GM21717 (cell line): ENCODE measurements around the gene MIA2.

ENCODE experiments used
- ATAC-seq: cut with Tn5 transposase; IDR thresholded peaks from one replicate; pipeline ENCODE4 v1.9.1; 2021; ENCODE audit warnings: mild to moderate bottlenecking, moderate library complexity; ENCODE audit not compliant: unreplicated experiment

MIA2 gene

DNA sequence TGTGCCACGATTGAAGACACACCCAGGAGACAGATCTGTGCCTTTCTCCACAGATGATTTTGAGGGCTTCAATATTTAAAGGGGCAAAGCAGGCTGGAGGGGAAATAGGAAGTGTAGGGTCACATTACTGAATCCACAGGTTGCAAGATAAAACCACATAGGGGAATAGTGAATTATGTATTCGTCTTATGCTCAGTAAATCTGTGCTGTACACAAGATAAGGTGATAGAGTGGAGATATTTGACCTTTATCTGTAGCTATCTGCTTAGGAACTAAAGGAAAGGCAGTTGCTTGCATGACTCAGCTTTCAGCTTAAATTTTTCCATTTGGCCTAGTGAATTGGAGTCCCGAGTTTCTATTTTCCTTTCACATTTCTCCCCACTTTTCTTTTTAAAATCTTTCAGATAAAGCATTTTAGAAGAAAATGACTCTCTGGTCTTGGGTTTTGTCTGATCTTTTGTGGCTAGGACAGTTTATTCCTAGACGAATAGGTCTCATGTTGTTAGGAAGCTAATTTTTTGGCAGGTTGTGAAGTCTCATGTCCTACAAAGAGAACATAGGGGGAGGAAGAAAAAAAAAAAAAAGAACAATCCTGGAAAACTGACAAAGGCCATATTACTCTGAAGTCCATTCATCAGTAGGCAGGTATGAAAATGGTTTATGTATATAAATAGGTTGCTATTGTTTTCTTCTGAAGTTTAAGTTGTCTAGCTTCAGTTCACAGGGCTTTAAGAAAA lies 143.1 kb downstream of the MIA2 start:
- ATAC-seq = no peak

DNA sequence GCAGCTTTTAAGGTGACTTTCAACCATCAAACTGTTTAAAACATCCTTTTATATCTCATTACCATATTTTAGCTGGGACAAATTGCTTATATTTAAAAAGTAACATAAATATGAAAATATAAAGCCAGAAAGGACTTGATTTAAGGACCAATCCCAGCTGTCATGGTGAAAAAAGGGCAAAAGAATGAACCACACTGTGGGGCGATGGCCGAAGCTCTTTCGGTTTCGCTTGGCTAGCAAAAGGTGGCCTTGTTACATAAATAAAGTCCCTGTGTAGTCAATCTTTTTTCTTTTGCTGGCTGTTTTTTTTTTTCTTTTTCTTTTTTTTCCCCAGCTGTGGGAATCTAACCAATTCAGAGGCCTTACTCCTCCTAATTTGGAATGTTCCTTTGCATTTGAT lies 147.7 kb downstream of the MIA2 start:
- no peak for ATAC-seq

DNA sequence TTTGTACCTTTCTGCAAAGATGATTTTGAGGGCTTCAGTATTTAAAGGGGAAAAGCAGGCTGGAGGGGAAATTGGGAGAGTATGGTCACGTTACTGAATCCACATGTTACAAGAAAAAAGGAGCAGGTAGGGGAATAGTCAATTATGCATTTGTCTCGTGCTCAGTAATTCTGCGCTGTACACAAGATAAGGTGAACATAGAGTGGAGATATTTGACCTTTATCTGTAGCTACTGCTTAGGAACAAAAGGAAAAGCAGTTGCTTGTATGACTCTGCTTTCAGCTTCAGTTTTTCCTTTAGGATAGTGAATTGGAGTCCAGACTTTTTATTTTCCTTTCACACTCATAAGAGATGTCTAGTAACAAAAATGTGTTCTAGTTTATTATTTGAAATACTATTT lies 148.7 kb downstream of the MIA2 start:
- ATAC-seq = no peak

GRCh38 chr14:39383026-39383660 lies 149.4 kb downstream of the MIA2 start:
- no peak for ATAC-seq

DNA sequence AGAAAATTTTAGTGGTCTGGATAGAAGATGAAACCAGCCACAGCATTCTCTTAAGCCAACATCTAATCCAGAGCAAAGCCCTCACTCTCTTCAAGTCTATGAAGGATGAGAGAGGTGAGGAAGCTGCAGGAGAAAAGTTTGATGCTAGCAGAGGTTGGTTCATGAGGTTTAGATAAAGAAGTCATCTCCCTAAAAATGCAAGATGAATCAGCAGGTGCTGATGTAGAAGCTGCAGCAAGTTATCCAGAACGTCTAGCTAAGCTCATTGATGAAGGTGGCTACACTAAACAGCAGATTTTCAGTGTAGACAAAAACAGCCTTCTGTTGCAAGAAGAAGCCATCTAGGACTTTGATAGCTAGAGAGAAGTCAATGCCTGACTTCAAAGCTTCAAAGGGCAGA lies 150.0 kb downstream of the MIA2 start:
- ATAC-seq = no peak

DNA sequence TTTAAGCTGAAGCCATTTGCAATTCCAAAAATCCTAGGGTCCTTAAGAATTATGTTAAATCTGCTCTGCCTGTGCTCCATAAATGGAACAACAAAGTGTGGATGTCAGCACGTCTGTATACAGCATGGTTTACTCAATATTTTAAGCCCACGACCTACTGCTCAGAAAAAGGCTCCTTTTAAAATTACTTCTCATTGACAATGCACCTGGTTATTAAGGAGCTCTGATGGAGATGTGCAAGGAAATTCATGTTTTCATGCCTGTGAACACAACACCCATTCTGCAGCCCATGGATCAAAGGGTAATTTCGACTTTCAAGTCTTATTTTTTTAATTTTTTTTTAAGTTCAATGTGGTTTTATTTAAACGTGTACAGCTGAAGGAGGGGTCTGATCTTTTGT lies 150.5 kb downstream of the MIA2 start:
- no peak for ATAC-seq

- no peak for ATAC-seq
Observed at GRCh38 chr14:39393289-39393688, 159.6 kb downstream of the MIA2 start.

DNA sequence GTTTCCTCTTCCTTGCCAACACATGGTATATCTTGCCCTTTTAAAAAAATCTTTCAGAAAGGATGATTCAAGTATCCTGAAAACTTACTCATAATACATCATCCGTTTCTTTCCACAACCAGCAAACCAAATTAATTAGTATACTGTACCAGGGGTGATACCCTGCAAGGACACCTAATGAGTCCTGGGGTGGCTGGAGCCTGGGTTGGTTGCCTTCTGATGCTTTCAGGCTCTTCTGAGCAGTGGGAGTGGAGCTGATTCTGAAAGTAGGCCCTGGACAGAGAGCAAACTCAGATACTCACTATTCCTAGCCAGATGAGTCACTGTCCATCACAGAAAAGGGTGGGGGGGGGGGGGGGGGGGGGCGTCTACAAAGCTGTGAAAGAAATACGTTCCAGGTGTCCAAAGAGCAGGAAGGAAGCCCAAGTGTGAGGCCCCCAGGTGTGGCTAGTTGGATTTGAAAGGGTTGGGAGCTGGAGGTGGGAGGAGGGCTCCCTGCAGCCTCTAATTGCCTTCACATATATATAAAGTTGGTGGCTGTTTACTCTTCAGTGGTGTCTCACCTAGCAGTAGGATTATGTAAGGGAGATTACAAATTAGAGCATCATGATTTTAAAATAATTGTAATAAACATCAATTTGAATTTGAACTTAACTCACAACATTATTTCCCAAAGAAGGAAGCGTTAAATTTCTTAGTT lies 162.0 kb downstream of the MIA2 start:
- ATAC-seq = no peak

GRCh38 chr14:39396448-39396847 lies 162.7 kb downstream of the MIA2 start:
- ATAC-seq = no peak

GRCh38 chr14:39398382-39398781 lies 164.7 kb downstream of the MIA2 start:
- ATAC-seq = no peak

- ATAC-seq = no peak
Observed at GRCh38 chr14:39406560-39406959, 172.8 kb downstream of the MIA2 start.

- ATAC-seq = no peak
Observed at GRCh38 chr14:39416072-39416471, 182.4 kb downstream of the MIA2 start.

DNA sequence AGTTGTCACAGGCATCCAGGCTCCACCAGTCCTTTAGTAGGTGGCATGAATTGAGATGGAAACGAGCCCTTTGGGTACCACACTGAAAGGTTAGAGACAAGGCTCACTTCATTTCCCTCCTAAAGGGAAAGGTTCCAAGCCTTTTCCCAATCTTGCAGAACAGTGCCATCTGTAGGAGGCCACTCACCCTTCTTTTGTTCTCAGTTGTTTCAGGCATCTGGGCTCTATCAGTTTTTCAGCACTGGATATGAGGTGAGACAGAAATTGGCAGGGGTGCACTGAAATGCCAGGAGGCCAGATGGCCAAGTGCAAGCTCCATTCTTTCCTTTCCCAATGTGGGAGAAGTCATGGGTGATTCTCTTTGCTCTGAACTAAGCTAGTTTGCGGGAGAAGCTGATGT lies 183.3 kb downstream of the MIA2 start:
- no peak for ATAC-seq

- ATAC-seq = no peak
Observed at GRCh38 chr14:39419272-39419671, 185.6 kb downstream of the MIA2 start.

- no peak for ATAC-seq
Observed at GRCh38 chr14:39422243-39422642, 188.5 kb downstream of the MIA2 start.

DNA sequence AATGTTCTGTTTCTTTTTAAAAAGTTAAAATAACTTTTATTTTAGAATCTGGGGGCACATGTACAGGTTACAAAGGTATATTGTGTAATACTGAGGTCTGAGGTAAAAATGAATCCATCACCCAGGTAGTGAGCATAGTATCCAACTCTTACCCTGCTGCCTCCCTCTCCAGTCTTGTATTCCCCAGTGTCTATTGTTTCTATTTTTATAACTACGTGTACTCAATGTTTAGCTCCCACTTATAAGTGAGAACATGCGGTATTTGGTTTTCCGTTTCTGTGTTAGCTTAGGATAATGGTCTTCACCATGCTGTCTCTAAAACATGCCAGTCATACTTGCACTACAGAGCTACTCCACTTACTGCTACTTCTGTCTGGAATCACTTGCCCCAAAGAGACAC lies 190.1 kb downstream of the MIA2 start:
- no peak for ATAC-seq

DNA sequence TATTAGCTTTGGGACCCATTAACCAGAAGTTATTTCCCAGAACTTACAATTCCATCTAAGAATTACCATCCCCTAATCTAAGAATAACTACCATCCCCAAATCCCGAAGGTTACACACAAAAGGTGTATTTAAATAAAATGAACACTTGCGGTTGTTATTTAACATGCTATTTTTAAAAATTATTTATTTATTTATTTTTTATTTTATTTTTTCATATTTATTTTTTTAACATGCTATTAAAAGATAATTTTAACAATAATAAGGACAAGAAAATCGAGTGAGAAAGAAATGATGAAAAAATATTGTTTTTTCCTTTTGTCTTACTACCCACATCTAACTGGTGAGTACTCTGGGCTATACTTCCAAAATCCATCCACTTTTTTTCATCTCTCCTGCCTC lies 192.2 kb downstream of the MIA2 start:
- no peak for ATAC-seq

DNA sequence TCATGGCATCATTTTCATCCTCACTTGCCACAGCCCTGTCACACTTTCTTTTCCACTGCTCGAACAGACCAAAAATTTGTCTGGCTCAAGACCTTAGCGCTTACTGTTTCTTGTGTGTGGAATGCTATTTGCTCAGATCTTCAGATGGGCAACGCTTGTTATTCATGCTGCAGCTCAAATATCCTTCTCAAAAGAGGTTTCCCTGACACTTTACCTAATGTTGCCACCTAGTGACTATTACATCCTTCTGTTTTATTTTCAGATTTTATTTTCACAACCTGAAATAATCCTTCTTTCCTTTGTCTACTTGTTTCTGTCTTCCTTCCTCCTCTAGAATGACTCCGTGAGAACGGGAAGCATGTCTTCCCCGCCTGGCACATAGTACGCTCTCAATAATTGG lies 192.9 kb downstream of the MIA2 start:
- ATAC-seq = no peak

DNA sequence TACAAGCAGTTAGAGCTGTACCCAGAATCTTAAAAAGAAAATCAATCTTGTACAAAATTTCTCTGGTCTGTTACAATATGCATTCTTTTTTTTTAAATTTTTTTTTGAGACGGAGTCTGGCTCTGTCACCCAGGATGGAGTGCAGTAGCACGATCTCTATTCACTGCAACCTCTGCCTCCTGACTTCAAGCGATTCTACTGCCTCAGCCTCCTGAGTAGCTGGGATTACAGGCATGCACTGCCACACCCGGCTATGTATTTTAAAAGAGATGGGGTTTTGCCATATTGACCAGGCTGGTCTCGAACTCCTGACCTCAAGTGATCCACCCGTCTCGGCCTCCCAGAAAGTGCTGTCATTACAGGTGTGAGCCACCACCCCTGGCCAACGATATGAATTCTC lies 194.4 kb downstream of the MIA2 start:
- no peak for ATAC-seq

DNA sequence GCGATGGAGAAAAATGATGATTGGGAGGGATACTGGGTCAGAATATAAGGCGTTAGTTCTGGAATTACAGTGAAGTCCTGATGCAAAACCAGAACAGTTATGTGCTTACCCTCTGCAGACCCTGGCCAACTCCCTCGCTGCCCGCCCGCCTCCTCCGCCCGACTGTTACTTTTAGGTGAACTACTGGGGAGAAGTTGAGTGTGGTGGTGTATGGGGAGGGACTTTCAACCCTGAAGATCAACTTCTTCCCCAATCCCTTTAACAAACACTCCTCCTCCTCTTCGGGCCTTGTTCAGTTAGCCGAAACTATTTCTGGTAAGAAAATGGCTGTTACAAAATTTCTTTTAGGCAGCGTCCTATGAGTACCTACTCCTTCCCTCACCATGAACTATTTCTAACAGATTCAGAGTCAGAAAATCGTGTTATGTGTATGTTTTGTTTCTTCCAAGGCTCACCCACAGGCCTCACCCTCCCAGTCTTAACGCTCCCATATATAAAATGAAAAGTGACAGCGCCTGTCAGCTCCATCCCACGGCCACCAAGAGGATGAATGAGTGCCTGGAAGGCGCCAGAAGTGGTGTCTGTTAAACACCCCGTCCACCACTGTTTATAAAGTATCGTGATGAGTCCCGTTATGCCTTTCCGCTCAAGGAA lies 197.2 kb downstream of the MIA2 start:
- peak; percentile 1 for ATAC-seq

DNA sequence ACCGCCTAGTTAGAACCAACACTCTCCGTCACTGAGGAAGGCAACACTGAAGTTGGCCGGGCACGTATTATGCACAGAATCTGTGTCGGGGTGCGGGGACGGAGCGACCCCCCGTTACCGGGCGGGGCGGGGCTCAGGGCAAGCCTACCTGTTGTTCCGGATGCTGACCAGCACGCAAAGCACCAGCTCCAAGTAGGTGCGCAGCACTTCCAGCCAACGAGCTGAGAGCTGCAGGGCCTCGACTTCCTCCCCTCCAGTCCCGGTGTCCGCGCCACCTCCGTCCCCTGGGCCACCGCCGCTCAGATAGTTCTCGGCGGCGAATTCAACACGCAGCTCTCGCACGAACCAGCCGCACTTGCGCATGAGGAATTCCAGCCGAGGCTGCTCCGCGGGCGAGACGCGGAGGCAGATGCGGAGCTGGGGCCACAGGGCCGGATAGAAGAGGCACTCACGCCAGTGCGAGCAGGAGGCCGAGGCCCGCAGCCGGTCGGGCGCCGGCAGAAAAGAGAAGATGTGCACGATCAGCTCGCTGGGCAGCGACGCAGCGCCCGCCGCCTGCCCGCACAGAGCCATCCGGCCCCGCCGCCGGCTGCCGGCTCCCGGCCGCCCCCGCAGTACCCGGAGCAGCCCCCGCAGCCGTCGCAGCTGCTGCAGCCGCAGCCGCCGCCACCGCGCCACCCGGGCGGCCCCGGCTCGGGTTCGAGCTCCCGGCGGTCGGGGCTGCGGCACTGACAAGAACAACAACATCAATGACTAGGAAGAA lies 197.9 kb downstream of the MIA2 start:
- peak; percentile 27 for ATAC-seq
